ENCODE data around the gene FAM76B.

- TF ChIP-seq CTCF (IDR thresholded peaks at IDR 0.05) = no peak
- no peak for TF ChIP-seq POLR2A (IDR thresholded peaks at IDR 0.05; ENCODE audit: low read length)
- no peak for TF ChIP-seq HDAC2 (IDR thresholded peaks at IDR 0.05)
Measured at GRCh38 chr11:95821640-95822039, 32.1 kb upstream of the FAM76B start.
